Neural cell (in vitro differentiated cells): ENCODE results near the gene CRIP1. TPM values are rescaled to one million over a fixed set of nuclear protein-coding genes. Genes with fewer than 3 reads are reported as not detected.

Experiments used
- H2AFZ ChIP-seq: fragments of 200-600, 300-800 bp; sonication (generic), shearing (Covaris generic); 2 replicates; pipeline ENCODE4 v1.6.0; 2014; ENCODE audit warnings: low read depth, mild to moderate bottlenecking, antibody characterized with exemption, low read length, moderate library complexity
- H3F3A ChIP-seq: fragments of 200-600 bp; shearing (Covaris generic); 2 replicates; pipeline ENCODE4 v1.6.1; 2016; ENCODE audit warnings: mild to moderate bottlenecking, moderate library complexity, mixed read lengths, antibody characterized with exemption, low read length; ENCODE audit not compliant: insufficient read depth, poor library complexity, severe bottlenecking
- H3K27ac ChIP-seq: fragments of 200-600, 300-800 bp; sonication (generic), shearing (Covaris generic); 2 replicates; pipeline ENCODE4 v1.5.1; 2014; ENCODE audit warnings: mild to moderate bottlenecking, low read length, moderate library complexity
- H3K27me3 ChIP-seq: fragments of 300-800, 200-600 bp; sonication (generic), shearing (Covaris generic); 2 replicates; pipeline ENCODE4 v1.6.0; 2014; ENCODE audit warnings: mild to moderate bottlenecking, low read depth, low read length, moderate library complexity; ENCODE audit not compliant: insufficient read depth
- H3K36me3 ChIP-seq: fragments of 300-800, 200-600 bp; sonication (generic), shearing (Covaris generic); 2 replicates; pipeline ENCODE4 v1.5.1; 2014; ENCODE audit warnings: mild to moderate bottlenecking, antibody characterized with exemption, low read length, moderate library complexity; ENCODE audit not compliant: insufficient read depth
- H3K4me2 ChIP-seq: fragments of 300-800, 200-600 bp; sonication (generic), shearing (Covaris generic); 2 replicates; pipeline ENCODE4 v1.6.0; 2014; ENCODE audit warnings: mild to moderate bottlenecking, low read length
- H3K4me3 ChIP-seq: fragments of 300-800, 200-600 bp; sonication (generic), shearing (Covaris generic); 2 replicates; pipeline ENCODE4 v1.5.1; 2014; ENCODE audit warnings: mild to moderate bottlenecking, low read length, moderate library complexity
- H3K79me2 ChIP-seq: fragments of 200-600 bp; shearing (Covaris generic); replicated peaks from 2 replicates; pipeline ENCODE4 v1.6.0; 2014; ENCODE audit warnings: mild to moderate bottlenecking, low read length, moderate library complexity; ENCODE audit not compliant: insufficient read depth
- H3K9ac ChIP-seq: fragments of 300-800, 200-600 bp; sonication (generic), shearing (Covaris generic); 2 replicates; pipeline ENCODE4 v1.6.1; 2016; ENCODE audit warnings: mild to moderate bottlenecking, low read length, mixed read lengths
- H3K9me2 ChIP-seq: fragments of 200-600 bp; shearing (Covaris generic); 2 replicates; pipeline ENCODE4 v1.6.1; 2016; ENCODE audit warnings: mild to moderate bottlenecking, low read length, mixed read lengths; ENCODE audit not compliant: insufficient read depth
- H3K9me3 ChIP-seq: fragments of 200-600, 300-800 bp; sonication (generic), shearing (Covaris generic); 2 replicates; pipeline ENCODE4 v1.6.1; 2016; ENCODE audit warnings: mild to moderate bottlenecking, mixed run types, low read length, moderate library complexity, mixed read lengths
- H4K20me1 ChIP-seq: fragments of 200-600 bp; shearing (Covaris generic); 2 replicates; pipeline ENCODE4 v1.6.1; 2016; ENCODE audit warnings: mild to moderate bottlenecking, mixed run types; ENCODE audit not compliant: insufficient read depth
- CTCF ChIP-seq: fragments of 450-650 bp; IDR thresholded peaks from 2 replicates; pipeline ENCODE4 v1.5.1; 2014; ENCODE audit warnings: antibody characterized with exemption, mild to moderate bottlenecking, moderate library complexity; ENCODE audit not compliant: poor library complexity, severe bottlenecking
- EP300 ChIP-seq: fragments of 450-650 bp; conservative IDR thresholded peaks from 2 replicates; pipeline ENCODE4 v1.6.1; 2014; ENCODE audit warnings: antibody characterized with exemption, mild to moderate bottlenecking, moderate library complexity; ENCODE audit not compliant: poor library complexity, severe bottlenecking
- EZH2 ChIP-seq: fragments of 200-600, 300-800 bp; shearing (Covaris generic), sonication (generic); IDR thresholded peaks from 2 replicates; pipeline ENCODE4 v1.6.1; 2014; ENCODE audit warnings: antibody characterized with exemption, low read length, borderline replicate concordance, mild to moderate bottlenecking; ENCODE audit not compliant: insufficient read depth, poor library complexity, severe bottlenecking
- MXI1 ChIP-seq: fragments of 450-650 bp; conservative IDR thresholded peaks from 2 replicates; pipeline ENCODE4 v1.6.1; 2014; ENCODE audit warnings: antibody characterized with exemption, mild to moderate bottlenecking; ENCODE audit not compliant: poor library complexity, severe bottlenecking
- POLR2AphosphoS5 ChIP-seq: IDR thresholded peaks from 2 replicates; pipeline ENCODE4 v1.6.1; 2012
- RAD21 ChIP-seq: fragments of 450-650 bp; conservative IDR thresholded peaks from 2 replicates; pipeline ENCODE4 v1.6.1; 2014; ENCODE audit warnings: antibody characterized with exemption, mild to moderate bottlenecking, moderate library complexity
- REST ChIP-seq: IDR thresholded peaks from 2 replicates; pipeline ENCODE4 v1.6.1; 2012; ENCODE audit warnings: borderline replicate concordance
- SMC3 ChIP-seq: fragments of 450-650 bp; conservative IDR thresholded peaks from 2 replicates; pipeline ENCODE4 v1.6.1; 2014; ENCODE audit warnings: antibody characterized with exemption, mild to moderate bottlenecking, moderate library complexity; ENCODE audit not compliant: poor library complexity
- TAF1 ChIP-seq: IDR thresholded peaks from 2 replicates; pipeline ENCODE4 v1.6.1; 2012; ENCODE audit warnings: low read depth
- polyA plus RNA-seq: library from polyadenylated mRNA; depleted of rRNA; stranded (reverse); fragments of >200 nt; gene quantifications from 2 replicates; pipeline ENCODE4 v1.2.3, GENCODE V29; 2014

Gene CRIP1
- polyA plus RNA-seq, 1 donor from 2014 or later, result 0.58 TPM

- Histone ChIP-seq H3K9me2 (no peaks in the 10 kb centered on the region), H3K4me3 (no peak overlapping the region), H3K27me3 (peaks cover 29% of the 10 kb centered on the region), H3K9me3 (no peaks in the 10 kb centered on the region), H2AFZ (no peak overlapping the region), H4K20me1 (no peaks in the 10 kb centered on the region), H3K79me2 (no peaks in the 10 kb centered on the region), H3K4me2 (no peak overlapping the region), H3K27ac (no peak overlapping the region), H3F3A (no peaks in the 10 kb centered on the region), H3K9ac (no peak overlapping the region), H3K36me3 (no peaks in the 10 kb centered on the region)
- TF ChIP-seq CTCF, result peak; percentile 54
- TF ChIP-seq RAD21, result no peak
- no peak for TF ChIP-seq EP300
- TF ChIP-seq MXI1, result no peak
Observed at GRCh38 chr14:105485739-105486162, 935 bp upstream of the CRIP1 start.

GRCh38 chr14:105486974-105487448 is 325 bp downstream of the CRIP1 start:
- H3K4me3 ChIP-seq, result no peak overlapping the region
- H3F3A ChIP-seq, result no peaks in the 10 kb centered on the region
- no peaks in the 10 kb centered on the region for H4K20me1 ChIP-seq
- peaks cover 29% of the 10 kb centered on the region for H3K27me3 ChIP-seq
- H3K36me3 ChIP-seq, result no peaks in the 10 kb centered on the region
- H3K9ac ChIP-seq, result no peak overlapping the region
- H3K9me3 ChIP-seq, result no peaks in the 10 kb centered on the region
- H3K27ac ChIP-seq, result no peak overlapping the region
- H2AFZ ChIP-seq, result no peak overlapping the region
- H3K9me2 ChIP-seq, result no peaks in the 10 kb centered on the region
- TF ChIP-seq CTCF, result no peak
- no peak for TF ChIP-seq EP300
- no peak for TF ChIP-seq REST
- no peak for TF ChIP-seq TAF1
- no peak for TF ChIP-seq SMC3
- TF ChIP-seq EZH2, result no peak
- no peak for TF ChIP-seq MXI1
- no peak for TF ChIP-seq RAD21
- no peak for TF ChIP-seq POLR2AphosphoS5
- H3K4me2 ChIP-seq, result no peak overlapping the region
- no peaks in the 10 kb centered on the region for H3K79me2 ChIP-seq
